CD4-positive, CD25-positive, alpha-beta regulatory T cell (primary cell): ENCODE measurements around the gene GMFB. TPM values are rescaled to one million over a fixed set of nuclear protein-coding genes. Genes with fewer than 3 reads are reported as not detected.
A peak's percentile ranks its signal among the peaks of the same experiment; 100 is the strongest.

Experiments
- ATAC-seq, 2 donors: fragments of 150-1000 bp; cut with Tn5 transposase; one replicate each; pipeline ENCODE4 v1.10.0; 2021; ENCODE audit warnings: low read depth in 2 of 2, moderate number of reproducible peaks in 2 of 2, moderate library complexity in 1 of 2
- DNase-seq, 3 donors: peaks; one replicate each; pipeline versions ENCODE4 v3.0.0 to v3.0.0-alpha.2; 2012 to 2022; ENCODE audit warnings: mixed read lengths in 1 of 3
- H3K27ac ChIP-seq: one replicate; pipeline ENCODE4 v1.7.0; 2013; ENCODE audit warnings: mild to moderate bottlenecking, low read length; ENCODE audit not compliant: insufficient read depth, poor library complexity, severe bottlenecking
- H3K27me3 ChIP-seq: one replicate; pipeline ENCODE4 v1.7.0; 2013; ENCODE audit warnings: low read length; ENCODE audit not compliant: control insufficient read depth, insufficient read depth
- H3K36me3 ChIP-seq: one replicate; pipeline ENCODE4 v1.7.0; 2013; ENCODE audit warnings: mild to moderate bottlenecking, low read length, moderate library complexity; ENCODE audit not compliant: control insufficient read depth, insufficient read depth
- H3K4me1 ChIP-seq: 2 replicates; pipeline ENCODE4 v1.7.0; 2013; ENCODE audit warnings: mild to moderate bottlenecking, low read length; ENCODE audit not compliant: insufficient read depth, control insufficient read depth, poor library complexity, severe bottlenecking
- H3K4me3 ChIP-seq: one replicate; pipeline ENCODE4 v1.7.0; 2013; ENCODE audit warnings: low read depth, mild to moderate bottlenecking, low read length, moderate library complexity
- H3K9me3 ChIP-seq, 2 experiments: 1 replicate in 1 of 2; 2 replicates in 1 of 2; pipeline ENCODE4 v1.7.0; 2013; ENCODE audit warnings: low read length in 2 of 2, mild to moderate bottlenecking in 1 of 2, moderate library complexity in 1 of 2; ENCODE audit not compliant: control insufficient read depth in 2 of 2
- H3K27ac Mint-ChIP-seq, 3 donors: one replicate each; pipeline ENCODE4 v1.8.0; 2020 to 2022; ENCODE audit warnings: mild to moderate bottlenecking in 3 of 3, mixed read lengths in 3 of 3, moderate library complexity in 2 of 3
- H3K27me3 Mint-ChIP-seq: one replicate; pipeline ENCODE4 v1.8.0; 2022; ENCODE audit warnings: mild to moderate bottlenecking, mixed read lengths
- H3K36me3 Mint-ChIP-seq: one replicate; pipeline ENCODE4 v1.8.0; 2020; ENCODE audit warnings: mixed read lengths
- H3K4me1 Mint-ChIP-seq, 4 donors: one replicate each; pipeline ENCODE4 v1.8.0; 2020 to 2022; ENCODE audit warnings: mixed read lengths in 4 of 4, mild to moderate bottlenecking in 1 of 4
- H3K4me3 Mint-ChIP-seq, 4 donors: one replicate each; pipeline ENCODE4 v1.8.0; 2020 to 2022; ENCODE audit warnings: mild to moderate bottlenecking in 4 of 4, mixed read lengths in 4 of 4, moderate library complexity in 3 of 4
- H3K9me3 Mint-ChIP-seq, 7 donors: one replicate each; pipeline ENCODE4 v1.8.0; 2020 to 2022; ENCODE audit warnings: mixed read lengths in 7 of 7, mild to moderate bottlenecking in 3 of 7, moderate library complexity in 2 of 7
- polyA plus RNA-seq, 4 donors: library from polyadenylated mRNA; unstranded; fragments of 300-500 nt; fragmentation: Illumina TruSeq; gene quantifications; one replicate each; pipeline ENCODE4 v1.2.3, GENCODE V29; 2021
- total RNA-seq: library from RNA; stranded (reverse); gene quantifications from one replicate; pipeline ENCODE4 v1.2.3, GENCODE V29; 2022

GMFB gene
- total and polyA plus RNA-seq, 5 donors from 2014 or later: 16.3 to 30.7 (median 20.8) TPM

DNA sequence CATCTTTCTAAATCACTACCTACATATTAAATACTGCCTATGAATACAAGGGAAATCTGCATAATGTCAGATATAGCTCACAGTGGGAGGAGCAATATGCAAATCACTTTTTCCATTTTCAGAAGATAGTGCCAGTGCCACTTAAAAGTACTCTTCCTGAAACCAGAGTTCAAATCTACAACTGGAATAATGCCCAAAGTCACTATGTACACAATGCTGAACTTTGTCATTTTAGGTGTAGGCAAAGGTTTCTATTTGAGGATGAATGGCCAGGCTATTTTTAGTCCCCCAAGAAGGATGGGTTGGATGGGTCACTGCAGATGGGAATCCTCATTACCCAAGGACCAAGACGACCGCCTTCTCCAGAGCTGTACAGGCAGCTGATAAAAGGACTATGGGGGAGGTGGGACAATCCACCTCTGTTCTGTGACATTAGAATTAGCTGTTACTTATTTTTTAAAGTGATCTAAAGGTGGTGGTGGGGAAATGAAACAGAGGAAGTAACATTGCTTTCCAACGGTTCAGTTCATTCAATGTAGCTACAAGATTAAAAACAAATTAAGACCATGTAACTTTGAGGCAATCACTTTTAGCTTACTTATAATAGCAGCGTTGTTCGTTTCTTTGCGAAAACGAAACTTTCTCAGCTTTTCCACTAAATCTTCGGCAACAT, 5.6 kb downstream of the GMFB start:
- H3K27me3 ChIP-seq: no peaks in the 10 kb centered on the region
- Mint-ChIP-seq H3K36me3 (peaks cover 21% of the 10 kb centered on the region), H3K9me3 (peaks cover 0 to 1% (median 0%) of the 10 kb centered on the region in 7 donors), H3K4me3 (peak overlapping the region in 2 of 4 donors; percentile 33 to 40), H3K27me3 (peaks cover 3% of the 10 kb centered on the region), H3K27ac (peak overlapping the region; percentile 0 to 58 (median 26)), H3K4me1 (peaks cover 38 to 64% (median 53%) of the 10 kb centered on the region in 4 donors)
- H3K36me3 ChIP-seq: peaks cover 40% of the 10 kb centered on the region
- DNase-seq (no peak), ATAC-seq (no peak)
- no peaks in the 10 kb centered on the region for H3K9me3 ChIP-seq
- peak overlapping the region; percentile 62 for H3K27ac ChIP-seq
- H3K4me1 ChIP-seq: peaks cover 32% of the 10 kb centered on the region
- H3K4me3 ChIP-seq: peak overlapping the region; percentile 8

GRCh38 chr14:54481695-54482094, 7.1 kb downstream of the GMFB start:
- DNase-seq (no peak), ATAC-seq (no peak)
- Mint-ChIP-seq H3K4me1 (peaks cover 31 to 55% (median 42%) of the 10 kb centered on the region in 4 donors), H3K4me3 (no peak overlapping the region), H3K9me3 (no peaks in the 10 kb centered on the region), H3K27ac (no peak overlapping the region), H3K27me3 (no peaks in the 10 kb centered on the region), H3K36me3 (peaks cover 24% of the 10 kb centered on the region)
- H3K4me3 ChIP-seq: no peak overlapping the region
- H3K4me1 ChIP-seq: peaks cover 20% of the 10 kb centered on the region
- no peaks in the 10 kb centered on the region for H3K9me3 ChIP-seq
- H3K27ac ChIP-seq: no peak overlapping the region
- peaks cover 49% of the 10 kb centered on the region for H3K36me3 ChIP-seq
- no peaks in the 10 kb centered on the region for H3K27me3 ChIP-seq

- Histone ChIP-seq H3K9me3 (no peaks in the 10 kb centered on the region), H3K4me1 (peaks cover 13% of the 10 kb centered on the region), H3K27me3 (no peaks in the 10 kb centered on the region), H3K36me3 (peaks cover 49% of the 10 kb centered on the region), H3K27ac (no peak overlapping the region), H3K4me3 (no peak overlapping the region)
- Mint-ChIP-seq H3K27ac (peak overlapping the region in 1 of 3 donors; percentile 14), H3K36me3 (peaks cover 24% of the 10 kb centered on the region), H3K9me3 (no peaks in the 10 kb centered on the region), H3K27me3 (no peaks in the 10 kb centered on the region), H3K4me1 (peaks cover 28 to 48% (median 38%) of the 10 kb centered on the region in 4 donors), H3K4me3 (no peak overlapping the region)
- ATAC-seq (no peak), DNase-seq (no peak)
Observed at GRCh38 chr14:54480830-54481562, 7.8 kb downstream of the GMFB start.

- H3K4me1 Mint-ChIP-seq: peaks cover 16 to 34% (median 20%) of the 10 kb centered on the region in 4 donors
- no peak overlapping the region for H3K27ac Mint-ChIP-seq
- ATAC-seq (no peak), DNase-seq (no peak)
- Histone ChIP-seq H3K9me3 (no peaks in the 10 kb centered on the region), H3K36me3 (peaks cover 54% of the 10 kb centered on the region), H3K27me3 (no peaks in the 10 kb centered on the region), H3K4me1 (no peaks in the 10 kb centered on the region), H3K4me3 (no peak overlapping the region), H3K27ac (no peak overlapping the region)
- no peaks in the 10 kb centered on the region for H3K27me3 Mint-ChIP-seq
- peaks cover 33% of the 10 kb centered on the region for H3K36me3 Mint-ChIP-seq
- H3K9me3 Mint-ChIP-seq: no peaks in the 10 kb centered on the region
- no peak overlapping the region for H3K4me3 Mint-ChIP-seq
Observed at GRCh38 chr14:54478636-54479215, 10.1 kb downstream of the GMFB start.

GRCh38 chr14:54475911-54476310, 12.9 kb downstream of the GMFB start:
- ATAC-seq (no peak), DNase-seq (no peak)
- no peaks in the 10 kb centered on the region for H3K27me3 ChIP-seq
- no peaks in the 10 kb centered on the region for H3K4me1 ChIP-seq
- H3K4me1 Mint-ChIP-seq: peaks cover 6 to 15% (median 10%) of the 10 kb centered on the region in 4 donors
- H3K27ac ChIP-seq: no peak overlapping the region
- no peaks in the 10 kb centered on the region for H3K27me3 Mint-ChIP-seq
- H3K4me3 ChIP-seq: no peak overlapping the region
- H3K27ac Mint-ChIP-seq: peak overlapping the region in 1 of 3 donors; percentile 54
- no peak overlapping the region for H3K4me3 Mint-ChIP-seq
- H3K36me3 ChIP-seq: peaks cover 39% of the 10 kb centered on the region
- H3K9me3 Mint-ChIP-seq: no peaks in the 10 kb centered on the region
- peaks cover 35% of the 10 kb centered on the region for H3K36me3 Mint-ChIP-seq
- H3K9me3 ChIP-seq: no peaks in the 10 kb centered on the region

DNA sequence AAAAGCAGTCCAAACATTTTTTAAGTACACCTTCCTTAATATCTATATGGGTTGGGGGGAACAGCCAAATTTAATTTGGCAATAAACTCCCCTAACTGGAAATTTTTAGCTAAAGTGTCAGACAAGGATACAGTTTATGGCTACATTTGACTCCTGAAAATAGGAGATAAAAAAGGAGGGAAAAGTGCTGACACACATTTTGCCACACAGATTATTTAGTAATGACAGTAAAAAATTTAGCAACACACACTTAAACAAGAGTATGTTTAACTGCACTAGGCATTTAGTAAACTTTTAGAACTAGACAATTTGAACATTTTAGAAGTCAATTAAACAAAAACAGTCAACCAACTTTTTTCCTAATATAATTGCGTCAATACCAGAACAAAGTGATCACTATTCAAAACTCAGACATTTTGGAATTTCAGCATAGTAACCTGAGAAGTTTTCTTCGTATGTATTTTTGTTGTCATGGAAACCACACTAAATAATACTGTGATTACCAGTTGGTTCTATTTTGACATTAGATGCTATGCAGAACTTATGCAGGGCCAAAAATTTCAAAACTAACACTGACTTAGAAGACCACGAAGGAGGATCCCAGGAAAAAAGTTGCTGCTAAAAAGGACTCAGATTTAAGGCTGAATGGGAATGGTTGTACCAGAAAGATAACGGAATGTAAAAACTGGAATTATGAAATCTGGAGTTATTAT, 13.4 kb downstream of the GMFB start:
- H3K27ac Mint-ChIP-seq: peak overlapping the region in 1 of 3 donors; percentile 54

GRCh38 chr14:54474232-54474793, 14.5 kb downstream of the GMFB start:
- H3K27me3 Mint-ChIP-seq: no peaks in the 10 kb centered on the region
- H3K36me3 Mint-ChIP-seq: peaks cover 43% of the 10 kb centered on the region
- Histone ChIP-seq H3K27me3 (no peaks in the 10 kb centered on the region), H3K9me3 (no peaks in the 10 kb centered on the region), H3K27ac (no peak overlapping the region), H3K36me3 (peaks cover 26% of the 10 kb centered on the region), H3K4me1 (no peaks in the 10 kb centered on the region), H3K4me3 (no peak overlapping the region)
- no peak overlapping the region for H3K4me3 Mint-ChIP-seq
- peak overlapping the region in 1 of 3 donors; percentile 12 for H3K27ac Mint-ChIP-seq
- ATAC-seq: no peak
- H3K9me3 Mint-ChIP-seq: no peaks in the 10 kb centered on the region
- no peak for DNase-seq
- peaks cover 6 to 15% (median 10%) of the 10 kb centered on the region in 4 donors for H3K4me1 Mint-ChIP-seq

More for the DNA sequence above, 13.4 kb downstream of the GMFB start:
- Mint-ChIP-seq H3K4me3 (no peak overlapping the region), H3K4me1 (peaks cover 6 to 15% (median 10%) of the 10 kb centered on the region in 4 donors), H3K9me3 (no peaks in the 10 kb centered on the region), H3K36me3 (peaks cover 38% of the 10 kb centered on the region), H3K27me3 (no peaks in the 10 kb centered on the region)
- Histone ChIP-seq H3K4me1 (no peaks in the 10 kb centered on the region), H3K36me3 (peaks cover 35% of the 10 kb centered on the region), H3K9me3 (no peaks in the 10 kb centered on the region), H3K27ac (peak overlapping the region; percentile 6), H3K27me3 (no peaks in the 10 kb centered on the region), H3K4me3 (no peak overlapping the region)
- ATAC-seq (no peak), DNase-seq (no peak)
